ENCODE measurements around the gene WWTR1. TPM values are rescaled to one million over a fixed set of nuclear protein-coding genes. Genes with fewer than 3 reads are reported as not detected.

Gene WWTR1
- total and polyA plus RNA-seq, 3 donors from 2014 or later, result 19.4 to 47.0 (median 46.5) TPM

GRCh38 chr3:149514471-149514870 lies 143.4 kb downstream of the WWTR1 start:
- no peaks in the 10 kb centered on the region for H3K9me3 ChIP-seq
- TF ChIP-seq CTCF (IDR thresholded peaks at IDR 0.05) (no peak), POLR2A (IDR thresholded peaks at IDR 0.05) (no peak)
- no peak overlapping the region for H3K4me3 ChIP-seq
- WGBS, 2 donors, result 90 to 94% methylated on average over 2 of the region's 2 CpGs
- no peaks in the 10 kb centered on the region for H3K27me3 ChIP-seq
- no peaks in the 10 kb centered on the region for H3K36me3 ChIP-seq (ENCODE audit: low read depth, missing control alignments)
- H3K4me1 ChIP-seq, result peaks cover 4% of the 10 kb centered on the region
- H3K27ac ChIP-seq, result no peak overlapping the region
- DNase-seq, result no peak
- intact Hi-C loops (cut with DNase I; ENCODE audit: low total_unique reads), result loop anchor here (10.0 kb wide), 1 partner anchor 200 kb away; no protein-coding TSS in a partner anchor

- Histone ChIP-seq H3K27me3 (no peaks in the 10 kb centered on the region), H3K9me3 (no peaks in the 10 kb centered on the region), H3K27ac (no peak overlapping the region), H3K36me3 (ENCODE audit: low read depth, missing control alignments) (no peaks in the 10 kb centered on the region), H3K4me1 (peaks cover 8% of the 10 kb centered on the region), H3K4me3 (no peak overlapping the region)
- DNase-seq, result peak; percentile 80
- WGBS, 2 donors, result 26 to 46% methylated on average over 9 of the region's 9 CpGs
- no peak for TF ChIP-seq POLR2A (IDR thresholded peaks at IDR 0.05)
- TF ChIP-seq CTCF (IDR thresholded peaks at IDR 0.05), result peak; percentile 59 to 70 (median 69)
- intact Hi-C loops (cut with DNase I; ENCODE audit: low total_unique reads), result loop anchor here (10.0 kb wide), 1 partner anchor 203 kb away; no protein-coding TSS in a partner anchor
Observed at GRCh38 chr3:149512073-149512782, 145.6 kb downstream of the WWTR1 start.

- intact Hi-C loops (cut with DNase I; ENCODE audit: low total_unique reads), result loop anchor here (10.0 kb wide), 1 partner anchor 204 kb away; no protein-coding TSS in a partner anchor
Observed at GRCh38 chr3:149511040-149511626, 146.7 kb downstream of the WWTR1 start.

GRCh38 chr3:149510480-149510879 lies 147.3 kb downstream of the WWTR1 start:
- Histone ChIP-seq H3K36me3 (ENCODE audit: low read depth, missing control alignments) (no peaks in the 10 kb centered on the region), H3K27ac (no peak overlapping the region), H3K4me3 (no peak overlapping the region), H3K4me1 (peaks cover 8% of the 10 kb centered on the region), H3K27me3 (no peaks in the 10 kb centered on the region), H3K9me3 (no peaks in the 10 kb centered on the region)
- DNase-seq, result no peak
- intact Hi-C loops (cut with DNase I; ENCODE audit: low total_unique reads), result loop anchor here (10.0 kb wide), 1 partner anchor 204 kb away; no protein-coding TSS in a partner anchor
- WGBS, 2 donors, result 83 to 94% methylated on average over 3 of the region's 3 CpGs
- TF ChIP-seq POLR2A (IDR thresholded peaks at IDR 0.05), result no peak

More at GRCh38 chr3:149511040-149511626, 146.7 kb downstream of the WWTR1 start:
- no peak overlapping the region for H3K4me3 ChIP-seq
- H3K4me1 ChIP-seq, result peaks cover 8% of the 10 kb centered on the region
- no peak for DNase-seq
- no peaks in the 10 kb centered on the region for H3K9me3 ChIP-seq
- TF ChIP-seq POLR2A (IDR thresholded peaks at IDR 0.05) (no peak), CTCF (IDR thresholded peaks at IDR 0.05) (no peak)
- WGBS, 2 donors, result 83 to 85% methylated on average over 3 of the region's 3 CpGs
- no peaks in the 10 kb centered on the region for H3K36me3 ChIP-seq (ENCODE audit: low read depth, missing control alignments)
- H3K27me3 ChIP-seq, result no peaks in the 10 kb centered on the region
- H3K27ac ChIP-seq, result no peak overlapping the region

GRCh38 chr3:149509526-149509925 lies 148.3 kb downstream of the WWTR1 start:
- WGBS, 2 donors, result 94 to 95% methylated on average over 3 of the region's 3 CpGs
- no peak overlapping the region for H3K4me3 ChIP-seq
- H3K27ac ChIP-seq, result no peak overlapping the region
- H3K4me1 ChIP-seq, result peaks cover 8% of the 10 kb centered on the region
- DNase-seq, result no peak
- H3K36me3 ChIP-seq (ENCODE audit: low read depth, missing control alignments), result no peaks in the 10 kb centered on the region
- no peak for TF ChIP-seq CTCF (IDR thresholded peaks at IDR 0.05)
- TF ChIP-seq POLR2A (IDR thresholded peaks at IDR 0.05), result no peak
- intact Hi-C loops (cut with DNase I; ENCODE audit: low total_unique reads), result no loop called here
- no peaks in the 10 kb centered on the region for H3K9me3 ChIP-seq
- no peaks in the 10 kb centered on the region for H3K27me3 ChIP-seq

Measured in testis (tissue), 3 donors.